Tibial nerve (tissue), 4 donors: ENCODE data around the gene MET. TPM values are rescaled to one million over a fixed set of nuclear protein-coding genes. Genes with fewer than 3 reads are reported as not detected.

Experiments used
- DNase-seq, 2 donors: peaks; one replicate each; pipeline ENCODE4 v3.0.0-alpha.2; 2019; ENCODE audit warnings: low spot score in 2 of 2
- H3K27ac ChIP-seq, 4 donors: fragments of 200-600 bp; sonication (generic) in 3 of 4; one replicate each; pipeline ENCODE4 v1.5.1; 2017 to 2019; ENCODE audit warnings: mild to moderate bottlenecking in 1 of 4
- H3K27me3 ChIP-seq, 2 donors: fragments of 200-600 bp; sonication (generic) in 1 of 2; one replicate each; pipeline versions ENCODE4 v1.5.1 to v1.6.0; 2017 to 2019
- H3K36me3 ChIP-seq, 3 donors: fragments of 200-600 bp; sonication (generic); one replicate each; pipeline ENCODE4 v1.5.1; 2018 to 2019
- H3K4me1 ChIP-seq, 4 donors: fragments of 200-600 bp; sonication (generic) in 3 of 4; one replicate each; pipeline ENCODE4 v1.5.1; 2017 to 2019
- H3K4me3 ChIP-seq, 4 donors: fragments of 200-600 bp; sonication (generic) in 3 of 4; one replicate each; pipeline ENCODE4 v1.5.1; 2017 to 2019; ENCODE audit warnings: mild to moderate bottlenecking in 1 of 4, moderate library complexity in 1 of 4
- H3K9me3 ChIP-seq, 4 donors: fragments of 200-600 bp; sonication (generic) in 3 of 4; one replicate each; pipeline ENCODE4 v1.5.1; 2017 to 2019
- EP300 ChIP-seq, 2 donors: sonication (generic); formaldehyde crosslinking; IDR thresholded peaks; one replicate each; pipeline ENCODE4 v1.6.1; 2017; ENCODE audit warnings: antibody characterized with exemption in 2 of 2, mild to moderate bottlenecking in 1 of 2
- POLR2A ChIP-seq, 2 donors: fragments of 450-650 bp; IDR thresholded peaks; one replicate each; pipeline ENCODE4 v1.6.1; 2017; ENCODE audit warnings: antibody characterized with exemption in 2 of 2, mild to moderate bottlenecking in 2 of 2, moderate library complexity in 2 of 2
- WGBS, 2 donors: methylation state at CpG; one replicate each; pipeline ENCODE4 v1.1.5; 2018; 5-methylcytosine and 5-hydroxymethylcytosine counted together
- total RNA-seq, 4 donors: library from RNA; depleted of rRNA; stranded (reverse); fragments of >200 nt; gene quantifications; one replicate each; pipeline ENCODE4 v1.1.0, GENCODE V29; 2016
- TF ChIP-seq, protein P1 (sequence below), 5 experiments: fragments of 200-600 bp in 3 of 5; fragments of 450-650 bp in 2 of 5; sonication (generic) in 3 of 5; IDR thresholded peaks; one replicate each; pipeline ENCODE4 v1.5.1; 2016 to 2019; ENCODE audit warnings: antibody characterized with exemption in 5 of 5, mild to moderate bottlenecking in 3 of 5, moderate library complexity in 2 of 5

MET gene
- total RNA-seq, 4 donors from 2014 or later = 22.6 to 49.8 (median 37.1) TPM

- WGBS, 2 donors = 72 to 93% methylated on average over 1 of the region's 1 CpG
- TF ChIP-seq, protein P1, sequence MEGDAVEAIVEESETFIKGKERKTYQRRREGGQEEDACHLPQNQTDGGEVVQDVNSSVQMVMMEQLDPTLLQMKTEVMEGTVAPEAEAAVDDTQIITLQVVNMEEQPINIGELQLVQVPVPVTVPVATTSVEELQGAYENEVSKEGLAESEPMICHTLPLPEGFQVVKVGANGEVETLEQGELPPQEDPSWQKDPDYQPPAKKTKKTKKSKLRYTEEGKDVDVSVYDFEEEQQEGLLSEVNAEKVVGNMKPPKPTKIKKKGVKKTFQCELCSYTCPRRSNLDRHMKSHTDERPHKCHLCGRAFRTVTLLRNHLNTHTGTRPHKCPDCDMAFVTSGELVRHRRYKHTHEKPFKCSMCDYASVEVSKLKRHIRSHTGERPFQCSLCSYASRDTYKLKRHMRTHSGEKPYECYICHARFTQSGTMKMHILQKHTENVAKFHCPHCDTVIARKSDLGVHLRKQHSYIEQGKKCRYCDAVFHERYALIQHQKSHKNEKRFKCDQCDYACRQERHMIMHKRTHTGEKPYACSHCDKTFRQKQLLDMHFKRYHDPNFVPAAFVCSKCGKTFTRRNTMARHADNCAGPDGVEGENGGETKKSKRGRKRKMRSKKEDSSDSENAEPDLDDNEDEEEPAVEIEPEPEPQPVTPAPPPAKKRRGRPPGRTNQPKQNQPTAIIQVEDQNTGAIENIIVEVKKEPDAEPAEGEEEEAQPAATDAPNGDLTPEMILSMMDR (IDR thresholded peaks at IDR 0.05) = no peak
- TF ChIP-seq POLR2A (IDR thresholded peaks at IDR 0.05) (no peak), EP300 (IDR thresholded peaks at IDR 0.05) (no peak)
Observed at GRCh38 chr7:116762971-116763370, 91.0 kb downstream of the MET start.

GRCh38 chr7:116763647-116764046 is 91.7 kb downstream of the MET start:
- peaks cover 0 to 15% (median 0%) of the 10 kb centered on the region in 3 donors for H3K36me3 ChIP-seq
- H3K27ac ChIP-seq = no peak overlapping the region
- no peaks in the 10 kb centered on the region for H3K27me3 ChIP-seq
- no peak for DNase-seq
- H3K4me1 ChIP-seq = no peaks in the 10 kb centered on the region
- 82 to 84% methylated on average over 1 of the region's 1 CpG for WGBS, 2 donors
- no peak overlapping the region for H3K4me3 ChIP-seq
- TF ChIP-seq EP300 (IDR thresholded peaks at IDR 0.05) = no peak
- TF ChIP-seq POLR2A (IDR thresholded peaks at IDR 0.05) = no peak
- TF ChIP-seq, protein P1 (IDR thresholded peaks at IDR 0.05) = no peak
- H3K9me3 ChIP-seq = no peaks in the 10 kb centered on the region

More at GRCh38 chr7:116762971-116763370, 91.0 kb downstream of the MET start:
- Histone ChIP-seq H3K27me3 (no peaks in the 10 kb centered on the region), H3K36me3 (peaks cover 0 to 18% (median 0%) of the 10 kb centered on the region in 3 donors), H3K4me1 (no peaks in the 10 kb centered on the region), H3K4me3 (no peak overlapping the region), H3K27ac (no peak overlapping the region), H3K9me3 (no peaks in the 10 kb centered on the region)
- DNase-seq = no peak

DNA sequence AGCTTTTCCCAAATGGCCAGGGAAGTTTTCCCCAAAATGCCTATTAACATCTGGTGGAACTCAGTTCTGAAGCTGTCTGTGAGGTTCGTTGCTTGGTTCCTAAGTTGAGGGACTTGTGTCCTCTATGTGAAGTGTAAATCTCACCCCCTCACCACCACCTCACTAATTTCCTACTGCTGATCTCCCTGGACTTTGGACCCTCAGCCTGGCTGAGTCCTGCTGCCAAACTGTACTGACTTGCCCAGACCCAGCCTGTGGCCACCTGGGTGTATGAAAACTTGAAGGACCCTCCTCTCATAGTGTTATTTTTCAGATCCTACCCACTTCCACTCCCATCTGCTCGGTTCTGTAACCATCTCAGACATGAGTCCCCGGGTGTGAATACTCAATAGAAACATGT is 94.9 kb downstream of the MET start:
- Histone ChIP-seq H3K36me3 (peaks cover 0 to 6% (median 0%) of the 10 kb centered on the region in 3 donors), H3K27me3 (no peaks in the 10 kb centered on the region), H3K9me3 (no peaks in the 10 kb centered on the region), H3K4me1 (peaks cover 0 to 6% (median 0%) of the 10 kb centered on the region in 4 donors), H3K27ac (no peak overlapping the region), H3K4me3 (no peak overlapping the region)
- no peak for DNase-seq
- WGBS, 2 donors = 80 to 93% methylated on average over 3 of the region's 3 CpGs
- TF ChIP-seq, protein P1 (IDR thresholded peaks at IDR 0.05) = no peak
- TF ChIP-seq POLR2A (IDR thresholded peaks at IDR 0.05) (no peak), EP300 (IDR thresholded peaks at IDR 0.05) (no peak)

GRCh38 chr7:116769546-116769945 is 97.5 kb downstream of the MET start:
- no peak overlapping the region for H3K27ac ChIP-seq
- H3K27me3 ChIP-seq = no peaks in the 10 kb centered on the region
- H3K4me1 ChIP-seq = peaks cover 0 to 6% (median 0%) of the 10 kb centered on the region in 4 donors
- TF ChIP-seq POLR2A (IDR thresholded peaks at IDR 0.05) (no peak), EP300 (IDR thresholded peaks at IDR 0.05) (no peak)
- TF ChIP-seq, protein P1 (IDR thresholded peaks at IDR 0.05) = no peak
- peaks cover 0 to 18% (median 0%) of the 10 kb centered on the region in 3 donors for H3K36me3 ChIP-seq
- WGBS, 2 donors = 45 to 53% methylated on average over 3 of the region's 3 CpGs
- no peak overlapping the region for H3K4me3 ChIP-seq
- no peaks in the 10 kb centered on the region for H3K9me3 ChIP-seq
- DNase-seq = no peak

- 46 to 50% methylated on average over 1 of the region's 1 CpG for WGBS, 2 donors
- H3K27me3 ChIP-seq = no peaks in the 10 kb centered on the region
- no peaks in the 10 kb centered on the region for H3K9me3 ChIP-seq
- no peak for TF ChIP-seq EP300 (IDR thresholded peaks at IDR 0.05)
- TF ChIP-seq, protein P1 (IDR thresholded peaks at IDR 0.05) = no peak
- TF ChIP-seq POLR2A (IDR thresholded peaks at IDR 0.05) = no peak
- peaks cover 0 to 6% (median 0%) of the 10 kb centered on the region in 4 donors for H3K4me1 ChIP-seq
- H3K27ac ChIP-seq = no peak overlapping the region
- peaks cover 0 to 18% (median 0%) of the 10 kb centered on the region in 3 donors for H3K36me3 ChIP-seq
- H3K4me3 ChIP-seq = no peak overlapping the region
- no peak for DNase-seq
Observed at GRCh38 chr7:116770941-116771340, 98.9 kb downstream of the MET start.
